Endothelial cell of umbilical vein (primary cell): ENCODE data around the gene SMARCC2. TPM values are rescaled to one million over a fixed set of nuclear protein-coding genes. Genes with fewer than 3 reads are reported as not detected.

ENCODE experiments used
- BruUV-seq: library from RNA; stranded (reverse); fragments of 400-500 nt; replicated peaks from 2 replicates; lab custom pipeline; 2021; lab: Mats Ljungman, UMichigan
- CTCF ChIA-PET: fragments of 300-600, 350-600 bp; sonication (Branson Sonifier 250); formaldehyde crosslinking; loops from one replicate; lab custom pipeline; 2021; ENCODE audit warnings: antibody characterized with exemption, inconsistent platforms; lab: Charles Lee
- POLR2A ChIA-PET: fragments of 300-600, 350-600 bp; sonication (Branson Sonifier 250); formaldehyde crosslinking; loops from one replicate; lab custom pipeline; 2021; ENCODE audit warnings: antibody characterized with exemption, inconsistent platforms; lab: Charles Lee
- DNase-seq: peaks from one replicate; pipeline ENCODE4 v3.0.0-alpha.2; 2011; ENCODE audit warnings: low read depth, low spot score
- FAIRE-seq: peaks from 2 replicates; lab custom pipeline; 2011; peaks lifted over from hg19 to GRCh38; lab: Jason Lieb, UNC
- H2AFZ ChIP-seq: 2 replicates; pipeline ENCODE4 v1.6.0; 2012; ENCODE audit warnings: low read depth, low read length, control low read depth, inconsistent platforms
- H3K27ac ChIP-seq: 2 replicates; pipeline ENCODE4 v1.5.1; 2011; ENCODE audit warnings: low read depth, mild to moderate bottlenecking, control low read depth, low read length, moderate library complexity; ENCODE audit not compliant: insufficient read depth
- H3K27me3 ChIP-seq, 2 experiments: 2 replicates each; pipeline versions ENCODE4 v1.6.0 to v1.6.1; 2011; ENCODE audit warnings: low read length in 2 of 2, mixed read lengths in 1 of 2; ENCODE audit not compliant: control insufficient read depth in 2 of 2, insufficient read depth in 2 of 2
- H3K36me3 ChIP-seq, 2 experiments: 2 replicates in 1 of 2; 3 replicates in 1 of 2; pipeline ENCODE4 v1.5.1; 2011; ENCODE audit warnings: low read length in 2 of 2, mild to moderate bottlenecking in 1 of 2, moderate library complexity in 1 of 2; ENCODE audit not compliant: control insufficient read depth in 2 of 2, insufficient read depth in 2 of 2; ENCODE audit errors: extremely low read depth in 1 of 2
- H3K4me1 ChIP-seq: 3 replicates; pipeline ENCODE4 v1.5.1; 2011; ENCODE audit warnings: mild to moderate bottlenecking, low read length; ENCODE audit not compliant: control insufficient read depth, insufficient read depth; ENCODE audit errors: extremely low read depth
- H3K4me2 ChIP-seq: 2 replicates; pipeline ENCODE4 v1.6.1; 2011; ENCODE audit warnings: low read length, control low read depth, mixed read lengths; ENCODE audit not compliant: insufficient read depth
- H3K4me3 ChIP-seq, 3 experiments: fragments of 200-600 bp in 1 of 3; sonication (generic), shearing (Covaris generic) in 1 of 3; replicated peaks in 1 of 3; 2 replicates each; pipeline ENCODE4 v1.5.1; 2011 to 2016; ENCODE audit warnings: control low read depth in 3 of 3, low read length in 3 of 3, mild to moderate bottlenecking in 2 of 3, inconsistent platforms in 1 of 3, low read depth in 1 of 3, moderate library complexity in 1 of 3; ENCODE audit not compliant: insufficient read depth in 1 of 3
- H3K79me2 ChIP-seq: 2 replicates; pipeline ENCODE4 v1.6.0; 2012; ENCODE audit warnings: low read length, inconsistent platforms; ENCODE audit not compliant: control insufficient read depth, insufficient read depth
- H3K9ac ChIP-seq: replicated peaks from 2 replicates; pipeline ENCODE3; 2011; ENCODE audit warnings: low read length, control low read depth; ENCODE audit not compliant: insufficient read depth; ENCODE audit errors: extremely low read depth
- H3K9me1 ChIP-seq: replicated peaks from 3 replicates; pipeline ENCODE4 v1.6.0; 2011; ENCODE audit warnings: mild to moderate bottlenecking, low read length; ENCODE audit not compliant: control insufficient read depth, insufficient read depth; ENCODE audit errors: extremely low read depth
- H3K9me3 ChIP-seq: replicated peaks from 2 replicates; pipeline ENCODE4 v1.5.1; 2012; ENCODE audit warnings: low read length, inconsistent platforms; ENCODE audit not compliant: control insufficient read depth, insufficient read depth
- H4K20me1 ChIP-seq: replicated peaks from 2 replicates; pipeline ENCODE3; 2011; ENCODE audit warnings: mild to moderate bottlenecking, low read length; ENCODE audit not compliant: control insufficient read depth, insufficient read depth; ENCODE audit errors: extremely low read depth
- FOS ChIP-seq: IDR thresholded peaks from 2 replicates; pipeline ENCODE4 v1.6.1; 2011; ENCODE audit warnings: mild to moderate bottlenecking, low read length, moderate library complexity, borderline replicate concordance; ENCODE audit not compliant: insufficient read depth
- GATA2 ChIP-seq: IDR thresholded peaks from 2 replicates; pipeline ENCODE4 v1.7.0; 2011; ENCODE audit warnings: low read depth, mild to moderate bottlenecking, moderate library complexity, mixed read lengths, low read length; ENCODE audit not compliant: insufficient read length, insufficient read depth
- JUN ChIP-seq: IDR thresholded peaks from 2 replicates; pipeline ENCODE4 v1.6.1; 2011; ENCODE audit warnings: borderline replicate concordance, low read depth; ENCODE audit not compliant: insufficient read length, insufficient read depth
- MYC ChIP-seq: IDR thresholded peaks from one replicate; pipeline ENCODE4 v1.6.1; 2011; ENCODE audit warnings: mild to moderate bottlenecking, low read depth, low read length
- POLR2A ChIP-seq: IDR thresholded peaks from 2 replicates; pipeline ENCODE4 v1.6.1; 2012; ENCODE audit warnings: low read depth, mild to moderate bottlenecking, control low read depth, low read length
- dilution Hi-C: fragments of 300-500 bp; cut with MboI; formaldehyde crosslinking; loops from one replicate; pipeline ENCODE4 v1.15.0; 2019; ENCODE audit warnings: low sequenced_read_pairs; ENCODE audit not compliant: extremely low pct_ligation_motif_present
- intact Hi-C: fragments of 100-400 bp; cut with micrococcal nuclease; formaldehyde crosslinking; loops from one replicate; pipeline ENCODE4 v1.10.0; 2022
- polyA plus RNA-seq, 4 experiments: library from polyadenylated mRNA; depleted of rRNA in 3 of 4; stranded (reverse) in 3 of 4; unstranded in 1 of 4; fragments of >200 nt; gene quantifications; 2 replicates each; pipeline versions ENCODE4 v1.2.1 to v1.2.3, GENCODE V29; 2011 to 2012; ENCODE audit warnings: missing spikeins in 1 of 4
- total RNA-seq: library from RNA; stranded (reverse); gene quantifications from 2 replicates; pipeline ENCODE4 v1.2.3, GENCODE V29; 2021
- TF ChIP-seq, protein P1 (sequence below), 2 donors: IDR thresholded peaks; 1 replicate in 1 of 2; 2 replicates in 1 of 2; pipeline ENCODE4 v1.5.1; 2011; ENCODE audit warnings: low read length in 2 of 2, mild to moderate bottlenecking in 2 of 2, moderate library complexity in 2 of 2, control low read depth in 1 of 2, inconsistent platforms in 1 of 2, low read depth in 1 of 2; ENCODE audit not compliant: insufficient read depth in 1 of 2; ENCODE audit errors: extremely low read depth in 1 of 2

Gene SMARCC2
- total and polyA plus RNA-seq, 2 donors (not counting 3 experiments of a cell fraction or from before 2014, with no cell fraction given), result 51.9 to 121 TPM

DNA sequence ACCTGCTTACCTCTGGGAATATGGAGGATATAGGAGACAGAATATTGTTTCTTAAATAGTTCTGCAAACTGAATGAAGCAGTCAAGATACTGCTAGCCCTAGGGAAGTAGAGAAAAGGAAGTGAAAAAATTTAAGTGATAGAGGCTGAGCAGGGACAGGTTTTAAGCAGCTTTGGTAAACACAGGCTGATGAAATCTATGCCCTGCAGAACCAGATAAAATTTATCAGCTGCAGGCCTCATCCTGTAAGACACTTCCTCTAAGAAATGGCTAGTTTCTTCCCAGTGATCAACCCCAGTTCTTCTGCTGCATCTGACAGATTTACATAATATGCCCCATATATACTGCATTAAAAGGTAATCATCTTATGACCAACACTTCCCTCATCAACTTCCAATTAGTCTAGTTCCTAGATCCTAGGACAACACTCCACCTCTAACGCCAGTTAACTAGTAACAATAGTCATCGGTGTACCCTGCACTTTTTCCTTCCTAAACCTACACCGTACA, 62.5 kb downstream of the SMARCC2 start:
- H3K9me3 ChIP-seq, result no peaks in the 10 kb centered on the region
- peaks cover 0 to 14% of the 10 kb centered on the region in 2 experiments for H3K36me3 ChIP-seq
- dilution Hi-C loops (no loop called here), intact Hi-C loops (loop anchor here (1.0 kb wide), 4 partner anchors 8 to 98 kb away; partner anchors contain the start of genes NABP2, SMARCC2 and ZC3H10)
- no peaks in the 10 kb centered on the region for H4K20me1 ChIP-seq
- BruUV-seq, result no TSS peak
- peak; percentile 26 for DNase-seq
- H3K79me2 ChIP-seq, result peaks cover 19% of the 10 kb centered on the region
- peak overlapping the region; percentile 82 for H3K4me2 ChIP-seq
- H3K4me3 ChIP-seq, result no peak overlapping the region
- FAIRE-seq, result peak; percentile 31
- H3K27ac ChIP-seq, result peak overlapping the region; percentile 15
- peaks cover 28% of the 10 kb centered on the region for H3K4me1 ChIP-seq
- ChIA-PET POLR2A (interaction anchor here (1.4 to 2.6 kb wide), 2 partner anchors 32 to 36 kb away, joined by 6 to 23 read pairs; partner anchors contain the start of gene MYL6), CTCF (interaction anchor here (0.6 to 11.9 kb wide), 14 partner anchors 8 to 95 kb away, joined by 3 to 236 read pairs (median 4); partner anchors contain the start of genes MYL6, RNF41, SMARCC2 and ZC3H10)
- H3K27me3 ChIP-seq, result no peaks in the 10 kb centered on the region
- no peak overlapping the region for H2AFZ ChIP-seq
- H3K9ac ChIP-seq, result peak overlapping the region; percentile 37
- no peaks in the 10 kb centered on the region for H3K9me1 ChIP-seq
- TF ChIP-seq MYC (no peak), FOS (no peak), JUN (no peak), POLR2A (no peak), GATA2 (no peak)
- TF ChIP-seq, protein P1, sequence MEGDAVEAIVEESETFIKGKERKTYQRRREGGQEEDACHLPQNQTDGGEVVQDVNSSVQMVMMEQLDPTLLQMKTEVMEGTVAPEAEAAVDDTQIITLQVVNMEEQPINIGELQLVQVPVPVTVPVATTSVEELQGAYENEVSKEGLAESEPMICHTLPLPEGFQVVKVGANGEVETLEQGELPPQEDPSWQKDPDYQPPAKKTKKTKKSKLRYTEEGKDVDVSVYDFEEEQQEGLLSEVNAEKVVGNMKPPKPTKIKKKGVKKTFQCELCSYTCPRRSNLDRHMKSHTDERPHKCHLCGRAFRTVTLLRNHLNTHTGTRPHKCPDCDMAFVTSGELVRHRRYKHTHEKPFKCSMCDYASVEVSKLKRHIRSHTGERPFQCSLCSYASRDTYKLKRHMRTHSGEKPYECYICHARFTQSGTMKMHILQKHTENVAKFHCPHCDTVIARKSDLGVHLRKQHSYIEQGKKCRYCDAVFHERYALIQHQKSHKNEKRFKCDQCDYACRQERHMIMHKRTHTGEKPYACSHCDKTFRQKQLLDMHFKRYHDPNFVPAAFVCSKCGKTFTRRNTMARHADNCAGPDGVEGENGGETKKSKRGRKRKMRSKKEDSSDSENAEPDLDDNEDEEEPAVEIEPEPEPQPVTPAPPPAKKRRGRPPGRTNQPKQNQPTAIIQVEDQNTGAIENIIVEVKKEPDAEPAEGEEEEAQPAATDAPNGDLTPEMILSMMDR (IDR thresholded peaks at IDR 0.05; ENCODE audit: extremely low read depth in 1 of 2, insufficient read depth in 1 of 2, low read depth in 1 of 2, low read length in 2 of 2), result no peak
